HEK293 (cell line): Measurements from ENCODE around the gene AGAP3.
A peak's percentile ranks its signal among the peaks of the same experiment; 100 is the strongest.

Experiments
- MZF1 ChIP-seq: fragments of 450-650 bp; formaldehyde crosslinking; IDR thresholded peaks from 2 replicates; pipeline ENCODE4 v1.5.1; 2017; ENCODE audit warnings: missing biosample characterization, missing genetic modification characterization, borderline replicate concordance
- SP3 ChIP-seq: fragments of 450-650 bp; formaldehyde crosslinking; IDR thresholded peaks from 2 replicates; pipeline ENCODE4 v1.5.1; 2016; ENCODE audit warnings: missing biosample characterization, missing genetic modification characterization
- ZBTB11 ChIP-seq: fragments of 450-650 bp; formaldehyde crosslinking; conservative IDR thresholded peaks from 2 replicates; pipeline ENCODE4 v1.5.1; 2016; ENCODE audit warnings: low read depth, missing biosample characterization, missing genetic modification characterization
- ZBTB49 ChIP-seq: fragments of 450-650 bp; formaldehyde crosslinking; IDR thresholded peaks from 2 replicates; pipeline ENCODE4 v1.5.1; 2016; ENCODE audit warnings: missing biosample characterization, missing genetic modification characterization, low read depth
- ZEB2 ChIP-seq: fragments of 450-650 bp; formaldehyde crosslinking; IDR thresholded peaks from 2 replicates; pipeline ENCODE4 v1.5.1; 2016; ENCODE audit warnings: missing biosample characterization, missing genetic modification characterization
- ZFP41 ChIP-seq: fragments of 450-650 bp; formaldehyde crosslinking; IDR thresholded peaks from 2 replicates; pipeline ENCODE4 v1.5.1; 2016; ENCODE audit warnings: missing biosample characterization, missing genetic modification characterization, borderline replicate concordance
- ZIC2 ChIP-seq: fragments of 450-650 bp; formaldehyde crosslinking; IDR thresholded peaks from 2 replicates; pipeline ENCODE4 v1.5.1; 2016; ENCODE audit warnings: missing biosample characterization, missing genetic modification characterization
- ZNF112 ChIP-seq: fragments of 450-650 bp; formaldehyde crosslinking; IDR thresholded peaks from 2 replicates; pipeline ENCODE4 v1.5.0; 2017; ENCODE audit warnings: missing biosample characterization, missing genetic modification characterization
- ZNF148 ChIP-seq: fragments of 450-650 bp; formaldehyde crosslinking; IDR thresholded peaks from 2 replicates; pipeline ENCODE4 v1.5.0; 2017; ENCODE audit warnings: missing biosample characterization, missing genetic modification characterization, borderline replicate concordance
- ZNF221 ChIP-seq: fragments of 450-650 bp; formaldehyde crosslinking; IDR thresholded peaks from 2 replicates; pipeline ENCODE4 v1.5.1; 2017; ENCODE audit warnings: missing biosample characterization, missing genetic modification characterization, borderline replicate concordance
- ZNF223 ChIP-seq: fragments of 450-650 bp; formaldehyde crosslinking; IDR thresholded peaks from 2 replicates; pipeline ENCODE4 v1.5.1; 2016; ENCODE audit warnings: missing biosample characterization, missing genetic modification characterization
- ZNF24 ChIP-seq: fragments of 450-650 bp; formaldehyde crosslinking; IDR thresholded peaks from 2 replicates; pipeline ENCODE4 v1.5.1; 2016; ENCODE audit warnings: missing biosample characterization, missing genetic modification characterization
- ZNF335 ChIP-seq: fragments of 450-650 bp; formaldehyde crosslinking; conservative IDR thresholded peaks from 2 replicates; pipeline ENCODE4 v1.5.1; 2016; ENCODE audit warnings: missing biosample characterization, missing genetic modification characterization
- ZNF37A ChIP-seq: fragments of 450-650 bp; IDR thresholded peaks from 2 replicates; pipeline ENCODE4 v1.5.1; 2018; ENCODE audit warnings: missing biosample characterization, missing genetic modification characterization
- ZNF416 ChIP-seq: fragments of 450-650 bp; formaldehyde crosslinking; IDR thresholded peaks from 2 replicates; pipeline ENCODE4 v1.5.1; 2016; ENCODE audit warnings: missing biosample characterization, missing genetic modification characterization
- ZNF518A ChIP-seq: fragments of 450-650 bp; formaldehyde crosslinking; conservative IDR thresholded peaks from 2 replicates; pipeline ENCODE4 v1.5.1; 2016; ENCODE audit warnings: low read depth, missing biosample characterization, missing genetic modification characterization
- ZNF621 ChIP-seq: fragments of 450-650 bp; formaldehyde crosslinking; IDR thresholded peaks from 2 replicates; pipeline ENCODE4 v1.5.1; 2017; ENCODE audit warnings: missing biosample characterization, missing genetic modification characterization
- ZNF623 ChIP-seq: fragments of 450-650 bp; formaldehyde crosslinking; IDR thresholded peaks from 2 replicates; pipeline ENCODE4 v1.5.1; 2016; ENCODE audit warnings: missing biosample characterization, missing genetic modification characterization
- ZNF645 ChIP-seq: fragments of 450-650 bp; formaldehyde crosslinking; IDR thresholded peaks from 2 replicates; pipeline ENCODE4; 2016; ENCODE audit warnings: missing biosample characterization, missing genetic modification characterization
- ZNF670 ChIP-seq: fragments of 450-650 bp; formaldehyde crosslinking; IDR thresholded peaks from 2 replicates; pipeline ENCODE4 v1.5.1; 2016; ENCODE audit warnings: missing biosample characterization, missing genetic modification characterization, low read depth
- TF ChIP-seq, protein P1 (sequence below): fragments of 450-650 bp; formaldehyde crosslinking; optimal IDR thresholded peaks from 2 replicates; pipeline ENCODE3; 2016; ENCODE audit warnings: missing biosample characterization, mild to moderate bottlenecking, missing genetic modification characterization

The AGAP3 gene

GRCh38 chr7:151059367-151060112, 26.7 kb upstream of the AGAP3 start, which contains the start of gene SLC4A2 (continued):
- no peak for TF ChIP-seq ZNF148 (tag by site-specific recombination)
- TF ChIP-seq ZNF645 (tag by site-specific recombination), result no peak
- TF ChIP-seq ZNF518A (tag by site-specific recombination), result no peak
- no peak for TF ChIP-seq ZNF670 (tag by site-specific recombination)
- TF ChIP-seq ZBTB11 (tag by site-specific recombination), result peak; percentile 66
- TF ChIP-seq ZFP41 (tag by site-specific recombination), result no peak
- TF ChIP-seq, protein P1, sequence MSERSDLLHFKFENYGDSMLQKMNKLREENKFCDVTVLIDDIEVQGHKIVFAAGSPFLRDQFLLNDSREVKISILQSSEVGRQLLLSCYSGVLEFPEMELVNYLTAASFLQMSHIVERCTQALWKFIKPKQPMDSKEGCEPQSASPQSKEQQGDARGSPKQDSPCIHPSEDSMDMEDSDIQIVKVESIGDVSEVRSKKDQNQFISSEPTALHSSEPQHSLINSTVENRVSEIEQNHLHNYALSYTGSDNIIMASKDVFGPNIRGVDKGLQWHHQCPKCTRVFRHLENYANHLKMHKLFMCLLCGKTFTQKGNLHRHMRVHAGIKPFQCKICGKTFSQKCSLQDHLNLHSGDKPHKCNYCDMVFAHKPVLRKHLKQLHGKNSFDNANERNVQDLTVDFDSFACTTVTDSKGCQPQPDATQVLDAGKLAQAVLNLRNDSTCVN (tag by site-specific recombination), result peak; percentile 94
- TF ChIP-seq ZIC2 (tag by site-specific recombination), result peak; percentile 12; the same call in 1 of the 2 replicates
- TF ChIP-seq ZNF112, result no peak
- TF ChIP-seq ZNF223 (tag by site-specific recombination), result no peak
- no peak for TF ChIP-seq ZNF221
- TF ChIP-seq SP3 (tag by site-specific recombination), result peak; percentile 62
- no peak for TF ChIP-seq ZNF416
- TF ChIP-seq ZNF621 (tag by site-specific recombination), result no peak
- TF ChIP-seq ZBTB49 (tag by site-specific recombination), result no peak
- TF ChIP-seq ZNF24 (tag by site-specific recombination), result peak; percentile 46; the same call in 1 of the 2 replicates
- TF ChIP-seq ZNF37A, result no peak
- no peak for TF ChIP-seq ZEB2
- TF ChIP-seq ZNF335 (tag by site-specific recombination), result peak; percentile 74
- 0 out of 2 replicates have a peak, but pooled peaks have one; percentile 7 for TF ChIP-seq ZNF623
- TF ChIP-seq MZF1 (tag by site-specific recombination), result no peak
